Measurements from ENCODE around the gene CCL8.
A peak's percentile ranks its signal among the peaks of the same experiment; 100 is the strongest.

- no peak for TF ChIP-seq CTCF (IDR thresholded peaks at IDR 0.05)
- TF ChIP-seq POLR2A (IDR thresholded peaks at IDR 0.05) = no peak
- TF ChIP-seq POLR2AphosphoS5 (IDR thresholded peaks at IDR 0.05) = peak; percentile 54 to 74 (median 63)
Measured at GRCh38 chr17:34285286-34285792, 33.9 kb upstream of the CCL8 start, which contains the start of gene CCL11.

Data from sigmoid colon (tissue), 4 donors.